ENCODE results near the gene TRIM13. TPM values are rescaled to one million over a fixed set of nuclear protein-coding genes. Genes with fewer than 3 reads are reported as not detected.

Gene TRIM13
- total RNA-seq, 4 donors from 2014 or later, result 11.0 to 19.1 (median 14.2) TPM

DNA sequence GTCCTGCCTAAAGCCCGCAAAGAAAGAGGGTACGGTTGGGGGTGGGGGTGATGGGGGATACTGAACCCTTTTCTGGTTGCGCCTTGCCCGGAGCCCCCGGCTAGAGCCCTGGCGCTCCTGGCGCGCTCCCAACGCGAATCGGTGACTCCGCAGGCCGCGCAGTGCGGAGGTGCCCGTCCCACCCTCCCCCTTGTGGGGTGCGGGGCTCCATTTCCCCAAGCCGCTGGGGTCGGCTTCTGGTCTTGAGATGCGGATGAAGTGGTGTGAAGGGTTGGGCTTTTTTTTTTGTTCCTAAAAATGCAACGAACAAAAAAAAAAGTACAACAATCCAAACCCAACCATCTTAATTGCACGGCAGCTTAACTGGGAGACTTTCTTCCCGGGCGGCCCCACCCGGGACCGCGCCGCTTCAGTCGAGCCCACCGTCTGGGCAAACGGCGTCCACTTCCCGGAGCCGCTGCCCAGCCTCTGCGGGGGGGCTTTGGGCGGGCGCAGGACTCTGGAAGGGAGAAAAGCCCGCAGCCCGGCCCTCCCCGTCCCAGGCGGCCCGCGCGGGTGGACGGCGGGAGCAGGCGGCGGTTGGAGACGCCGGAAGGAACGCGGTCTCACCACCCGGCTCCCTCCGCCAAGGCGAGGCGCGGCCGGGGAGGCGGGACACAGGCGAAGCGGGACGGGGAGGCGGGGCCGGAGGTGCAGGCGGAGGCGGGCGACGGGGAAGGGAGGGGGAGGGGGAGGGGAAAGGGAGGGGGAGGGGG, 504 bp upstream of the TRIM13 start:
- ATAC-seq (ENCODE audit: low FRiP score) (peak; percentile 81), DNase-seq (ENCODE audit: low spot score) (peak; percentile 76)
- TF ChIP-seq, protein P1, sequence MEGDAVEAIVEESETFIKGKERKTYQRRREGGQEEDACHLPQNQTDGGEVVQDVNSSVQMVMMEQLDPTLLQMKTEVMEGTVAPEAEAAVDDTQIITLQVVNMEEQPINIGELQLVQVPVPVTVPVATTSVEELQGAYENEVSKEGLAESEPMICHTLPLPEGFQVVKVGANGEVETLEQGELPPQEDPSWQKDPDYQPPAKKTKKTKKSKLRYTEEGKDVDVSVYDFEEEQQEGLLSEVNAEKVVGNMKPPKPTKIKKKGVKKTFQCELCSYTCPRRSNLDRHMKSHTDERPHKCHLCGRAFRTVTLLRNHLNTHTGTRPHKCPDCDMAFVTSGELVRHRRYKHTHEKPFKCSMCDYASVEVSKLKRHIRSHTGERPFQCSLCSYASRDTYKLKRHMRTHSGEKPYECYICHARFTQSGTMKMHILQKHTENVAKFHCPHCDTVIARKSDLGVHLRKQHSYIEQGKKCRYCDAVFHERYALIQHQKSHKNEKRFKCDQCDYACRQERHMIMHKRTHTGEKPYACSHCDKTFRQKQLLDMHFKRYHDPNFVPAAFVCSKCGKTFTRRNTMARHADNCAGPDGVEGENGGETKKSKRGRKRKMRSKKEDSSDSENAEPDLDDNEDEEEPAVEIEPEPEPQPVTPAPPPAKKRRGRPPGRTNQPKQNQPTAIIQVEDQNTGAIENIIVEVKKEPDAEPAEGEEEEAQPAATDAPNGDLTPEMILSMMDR (IDR thresholded peaks at IDR 0.05), result no peak

DNA sequence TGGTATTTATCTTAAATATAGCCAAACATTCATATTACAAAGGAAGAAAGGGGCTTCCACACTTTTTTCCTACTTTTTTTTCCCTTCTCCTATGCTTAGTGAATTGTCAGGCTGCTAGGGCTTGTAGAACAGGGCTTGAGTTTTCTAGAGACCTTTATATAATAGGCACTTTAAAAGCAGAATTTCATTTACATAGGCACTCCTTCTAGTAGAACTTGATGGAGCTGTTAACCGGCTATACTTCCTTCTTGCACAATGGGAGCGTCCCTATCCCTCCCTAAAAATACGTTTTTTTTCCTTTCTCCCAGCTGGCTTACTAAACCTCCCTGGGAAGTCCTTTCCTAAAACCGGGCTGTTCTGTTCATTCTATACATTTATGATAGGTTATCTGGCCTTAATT, 1.1 kb downstream of the TRIM13 start:
- TF ChIP-seq, protein P1 (IDR thresholded peaks at IDR 0.05), result no peak
- no peak for ATAC-seq (ENCODE audit: low FRiP score)
- no peak for DNase-seq (ENCODE audit: low spot score)

DNA sequence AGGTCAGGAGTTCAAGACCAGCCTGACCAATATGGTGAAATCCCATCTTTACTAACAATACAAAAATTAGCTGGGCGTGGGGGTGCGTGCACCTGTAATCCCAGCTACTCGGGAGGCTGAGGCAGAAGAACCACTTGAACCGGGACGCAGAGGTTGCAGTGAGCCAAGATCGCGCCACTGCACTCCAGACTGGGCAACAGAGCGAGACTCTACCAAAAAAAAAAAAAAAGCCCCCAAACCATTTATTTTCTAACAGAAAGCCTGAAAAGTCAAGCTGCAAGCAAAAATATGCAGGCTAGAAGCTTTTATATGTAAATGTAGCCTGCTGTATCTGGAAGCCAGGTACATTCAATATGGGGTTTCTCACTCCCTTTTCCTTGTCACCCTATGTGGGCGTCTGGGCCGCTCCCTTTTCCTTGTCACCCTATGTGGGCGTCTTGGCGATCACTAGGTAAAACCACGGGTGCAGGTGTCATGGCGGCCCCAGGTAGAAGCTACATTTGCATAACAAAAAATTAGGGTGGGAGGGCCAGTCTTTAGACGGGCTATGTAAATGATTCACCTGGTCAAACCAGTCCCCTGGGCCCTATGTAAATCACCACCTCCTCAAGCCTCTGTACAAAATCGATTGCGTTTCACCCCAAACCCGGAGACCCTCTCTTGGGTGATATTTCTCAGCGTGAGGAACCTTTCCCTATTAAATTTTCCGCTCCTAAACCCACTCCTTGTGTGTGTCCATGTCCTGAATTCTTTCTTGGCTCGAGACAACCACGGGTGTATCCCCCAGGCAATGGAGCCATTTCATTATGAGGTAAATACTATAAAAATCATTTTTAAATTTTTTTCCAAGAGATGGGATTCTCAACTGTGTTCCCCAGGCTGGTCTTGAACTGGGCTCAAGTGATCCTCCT, 2.1 kb downstream of the TRIM13 start:
- ATAC-seq (ENCODE audit: low FRiP score) (no peak), DNase-seq (ENCODE audit: low spot score) (no peak)
- TF ChIP-seq, protein P1 (IDR thresholded peaks at IDR 0.05), result no peak

- no peak for DNase-seq (ENCODE audit: low spot score)
- TF ChIP-seq, protein P1 (IDR thresholded peaks at IDR 0.05), result no peak
- no peak for ATAC-seq (ENCODE audit: low FRiP score)
Observed at GRCh38 chr13:50001287-50001686, 4.4 kb downstream of the TRIM13 start.

GRCh38 chr13:50006426-50007135, 9.7 kb downstream of the TRIM13 start:
- ATAC-seq (ENCODE audit: low FRiP score) (no peak), DNase-seq (ENCODE audit: low spot score) (no peak)
- TF ChIP-seq, protein P1 (IDR thresholded peaks at IDR 0.05), result no peak

DNA sequence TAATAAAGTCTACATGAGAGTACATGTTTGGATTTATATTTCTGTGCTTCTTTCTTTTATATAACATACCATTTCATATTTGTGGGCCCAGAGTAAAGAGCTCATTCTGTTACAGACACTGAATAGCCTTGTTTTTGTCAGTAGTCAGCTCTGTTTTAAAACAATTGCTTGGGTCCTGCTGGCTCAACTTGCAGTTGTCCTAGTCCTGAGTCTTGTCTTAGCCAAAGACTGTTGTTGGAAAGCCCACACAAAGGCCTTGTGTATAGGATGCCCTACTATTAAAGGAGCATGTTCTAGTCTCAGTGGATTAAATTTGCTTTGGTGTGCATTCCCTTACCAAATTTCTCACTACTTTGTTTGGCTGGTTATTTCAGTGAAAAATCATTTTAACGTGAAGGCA, 14.6 kb downstream of the TRIM13 start:
- ATAC-seq (ENCODE audit: low FRiP score), result no peak
- TF ChIP-seq, protein P1 (IDR thresholded peaks at IDR 0.05), result no peak
- DNase-seq (ENCODE audit: low spot score), result no peak
